HG02610 (cell line): Measurements from ENCODE around the gene STK32A.

ENCODE experiments used
- ATAC-seq: cut with Tn5 transposase; IDR thresholded peaks from one replicate; pipeline ENCODE4 v1.9.1; 2021; ENCODE audit warnings: mild to moderate bottlenecking, moderate library complexity; ENCODE audit not compliant: unreplicated experiment

Gene STK32A

DNA sequence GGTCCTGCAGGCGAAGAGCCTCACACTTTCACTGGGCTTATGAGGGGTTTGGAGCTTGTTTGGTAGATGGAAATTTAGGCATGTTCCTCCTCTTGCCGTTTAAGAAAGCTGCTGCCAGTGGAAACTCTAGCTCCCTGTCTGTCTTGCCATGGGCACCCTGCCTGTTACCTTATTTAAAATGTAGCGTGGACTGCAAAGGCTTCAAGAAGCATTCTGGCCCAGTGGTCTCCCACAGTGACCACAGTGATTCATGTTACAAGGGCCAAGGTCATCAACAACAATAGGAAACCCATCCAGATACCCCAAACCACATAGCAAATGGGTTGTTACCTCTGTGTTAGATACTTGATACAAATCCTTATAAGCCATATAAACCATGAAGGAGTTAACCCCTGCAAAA, 178.4 kb downstream of the STK32A start:
- ATAC-seq = no peak

DNA sequence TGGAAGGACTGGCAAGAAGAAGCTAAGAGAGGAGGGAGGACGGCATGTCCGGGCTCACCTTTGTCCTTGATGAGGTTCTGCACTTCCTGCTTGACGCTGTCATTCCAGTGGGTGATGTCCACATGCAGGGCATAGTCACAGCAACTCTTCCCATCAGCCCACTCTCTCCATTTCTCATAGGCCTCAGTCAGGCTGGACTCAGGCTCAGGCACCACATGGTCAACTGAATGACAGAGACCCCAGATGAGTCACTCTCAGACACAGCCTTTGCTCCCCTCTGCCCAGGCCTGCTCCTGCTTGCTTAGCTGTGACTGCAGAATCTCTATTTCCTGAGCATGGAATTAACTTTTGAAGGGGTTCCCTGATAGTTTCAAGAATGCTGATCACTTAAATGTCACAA, 180.8 kb downstream of the STK32A start:
- no peak for ATAC-seq

- no peak for ATAC-seq
Observed at GRCh38 chr5:147417135-147417813, 182.4 kb downstream of the STK32A start.

DNA sequence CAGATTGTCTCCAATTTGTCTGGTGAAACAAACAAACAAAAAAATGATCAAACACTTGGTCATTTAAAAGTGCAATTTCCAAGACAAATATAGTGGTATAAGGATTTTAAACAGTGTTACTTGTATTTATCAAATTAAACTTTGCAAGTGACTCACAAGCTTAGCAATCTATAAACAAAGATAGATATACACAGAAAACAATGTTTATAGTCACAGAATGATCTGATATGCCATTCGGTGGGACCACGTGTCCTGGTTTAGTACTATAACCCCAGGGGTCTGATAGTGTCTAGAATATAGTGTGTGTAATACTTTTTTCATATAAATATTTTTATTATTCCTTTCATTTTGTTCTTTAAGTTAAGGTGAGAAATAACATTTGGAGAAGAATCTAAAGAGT, 183.8 kb downstream of the STK32A start:
- ATAC-seq = no peak

DNA sequence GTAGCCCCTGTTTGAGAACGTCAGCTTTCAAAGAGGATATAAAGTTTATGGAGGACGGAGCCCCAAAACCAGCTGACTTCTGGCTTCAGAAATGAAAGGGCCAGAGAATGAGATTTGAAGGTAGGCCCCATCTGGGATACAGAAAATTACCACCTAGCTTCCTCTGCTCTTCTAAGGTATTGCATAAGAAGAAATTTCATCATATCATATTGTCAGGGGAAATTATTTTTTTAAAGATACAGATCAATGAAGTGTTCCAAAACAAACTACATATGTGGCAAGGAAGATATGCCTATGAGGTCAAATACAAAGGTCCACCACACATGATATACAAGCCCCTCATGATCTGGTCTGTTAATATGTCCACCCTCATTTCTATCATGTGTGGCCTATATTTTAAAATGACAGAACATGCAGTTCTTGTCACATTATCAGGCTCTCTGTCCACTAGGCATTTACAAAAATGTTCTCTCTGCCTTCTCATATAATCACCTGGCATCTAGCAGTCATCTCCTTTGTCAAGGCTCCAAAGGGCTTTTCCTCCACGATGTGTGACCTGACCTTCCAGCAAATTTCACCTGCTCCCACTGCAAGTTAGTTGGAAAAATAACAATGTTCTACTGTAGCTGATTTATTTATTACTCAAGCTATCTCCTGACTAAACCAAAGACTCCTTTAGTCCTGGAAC, 192.0 kb downstream of the STK32A start:
- ATAC-seq = no peak

DNA sequence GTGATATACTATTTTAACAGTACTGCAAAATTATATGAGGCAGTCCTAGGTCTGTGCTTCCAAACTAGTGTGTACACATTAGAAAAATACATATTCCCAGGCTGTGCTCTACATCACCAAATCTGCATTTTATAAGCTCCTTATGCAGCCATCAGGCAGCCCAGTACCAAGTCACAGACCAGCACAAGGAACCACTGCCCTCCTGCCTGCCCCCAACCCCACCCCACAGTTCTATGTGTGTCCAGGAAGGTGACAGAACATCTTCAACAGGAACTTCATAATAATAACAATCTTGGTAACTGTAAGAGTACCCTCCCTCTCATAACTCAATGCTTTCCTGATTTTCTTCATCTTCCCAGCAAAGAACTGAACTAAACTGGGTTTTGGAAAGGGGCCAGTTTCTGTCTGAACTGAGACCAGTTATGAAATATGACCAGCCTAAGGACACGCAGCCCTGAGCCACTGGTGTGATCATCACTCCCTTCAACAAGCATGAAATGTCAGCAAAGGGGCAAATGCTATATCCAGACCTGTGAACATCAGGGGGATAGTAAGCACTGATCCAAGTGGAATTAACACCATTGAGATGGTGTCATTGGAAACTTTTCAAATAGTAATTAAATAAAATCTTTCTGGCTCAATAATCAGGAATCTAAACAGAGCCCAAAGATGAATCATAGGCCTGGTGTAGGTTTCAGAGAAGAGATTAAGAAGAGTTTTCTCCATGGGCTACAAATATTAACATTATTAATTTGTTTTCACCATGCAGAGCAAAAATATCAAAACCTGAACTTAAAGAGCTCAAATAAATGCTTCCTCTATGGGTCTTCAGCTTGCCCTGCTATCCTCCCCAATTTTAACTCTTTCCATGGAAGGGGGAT, 192.9 kb downstream of the STK32A start:
- ATAC-seq = no peak

DNA sequence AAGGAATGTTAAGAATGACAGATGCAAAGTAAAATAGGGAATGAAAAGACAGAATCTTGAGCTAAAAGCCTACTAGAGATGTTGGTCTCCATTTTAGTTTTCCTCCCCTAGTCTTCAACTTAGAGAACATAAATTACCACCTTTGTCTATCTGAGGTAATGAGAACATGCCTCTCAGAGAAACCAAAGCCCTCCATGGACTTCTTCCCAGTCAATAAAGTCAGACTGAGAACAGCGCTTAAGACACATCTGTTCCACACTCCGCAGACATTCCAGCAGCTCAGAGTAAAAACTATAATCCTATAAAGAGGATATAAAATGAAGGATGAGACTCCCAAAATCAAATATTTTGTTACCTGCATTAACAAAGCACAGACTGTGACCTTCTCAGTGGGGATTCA, 195.8 kb downstream of the STK32A start:
- no peak for ATAC-seq

GRCh38 chr5:147431586-147431985, 196.8 kb downstream of the STK32A start:
- no peak for ATAC-seq

DNA sequence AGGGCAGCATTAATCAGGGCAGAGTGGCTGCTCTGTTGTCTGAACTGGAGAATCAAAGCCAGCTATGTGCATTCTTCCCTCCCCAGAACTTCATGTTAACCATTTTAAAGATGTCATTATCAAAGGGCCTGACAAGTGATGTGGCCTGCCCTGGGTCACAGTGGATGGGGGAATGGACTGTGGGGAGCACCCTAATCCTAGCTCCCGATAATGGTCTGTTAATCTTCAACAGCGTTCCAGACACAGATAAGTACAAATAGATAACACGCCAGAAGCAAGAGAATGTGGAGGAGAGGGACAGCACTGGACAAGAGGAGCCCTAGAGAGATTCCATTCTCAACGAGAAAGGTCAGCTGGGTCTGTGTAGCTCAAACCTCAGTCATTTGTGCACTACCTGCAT, 197.5 kb downstream of the STK32A start:
- no peak for ATAC-seq

DNA sequence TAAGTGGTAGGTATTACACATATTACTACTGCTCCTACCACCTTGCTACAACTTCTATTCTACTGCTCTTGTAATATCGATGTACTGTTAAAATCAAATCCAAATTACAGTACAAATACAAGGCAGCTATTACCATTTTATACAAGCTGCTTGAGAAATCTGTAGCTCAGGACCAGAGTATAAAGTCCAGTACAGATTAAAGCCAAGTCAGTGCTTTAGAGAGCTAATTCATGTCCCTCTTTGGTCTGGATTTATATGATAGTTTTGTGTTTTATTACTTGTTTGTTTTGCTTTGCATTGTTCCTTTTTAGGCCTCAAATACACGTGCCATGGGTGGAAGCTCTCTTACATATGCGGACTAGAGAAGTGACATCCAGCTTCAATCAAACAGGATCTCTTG, 199.2 kb downstream of the STK32A start:
- ATAC-seq = no peak

DNA sequence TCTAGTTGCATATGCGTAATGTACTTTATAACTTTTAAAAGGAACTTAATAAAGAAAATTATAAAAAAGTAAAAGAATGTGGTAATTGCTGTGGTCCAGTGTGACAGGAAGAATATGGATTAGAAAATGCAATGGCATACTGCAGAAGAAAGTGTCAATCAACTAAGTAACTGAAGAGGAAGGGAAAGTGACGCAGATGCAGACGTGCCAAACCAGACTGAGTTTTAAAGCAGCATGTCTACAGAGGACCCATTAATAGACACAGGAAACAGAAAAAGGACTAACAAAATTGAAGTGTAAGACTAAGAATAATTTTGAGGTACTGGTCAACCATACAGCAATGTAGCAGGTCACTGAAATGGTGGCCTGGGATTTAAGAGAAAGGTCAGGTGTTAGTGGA, 201.8 kb downstream of the STK32A start:
- no peak for ATAC-seq

DNA sequence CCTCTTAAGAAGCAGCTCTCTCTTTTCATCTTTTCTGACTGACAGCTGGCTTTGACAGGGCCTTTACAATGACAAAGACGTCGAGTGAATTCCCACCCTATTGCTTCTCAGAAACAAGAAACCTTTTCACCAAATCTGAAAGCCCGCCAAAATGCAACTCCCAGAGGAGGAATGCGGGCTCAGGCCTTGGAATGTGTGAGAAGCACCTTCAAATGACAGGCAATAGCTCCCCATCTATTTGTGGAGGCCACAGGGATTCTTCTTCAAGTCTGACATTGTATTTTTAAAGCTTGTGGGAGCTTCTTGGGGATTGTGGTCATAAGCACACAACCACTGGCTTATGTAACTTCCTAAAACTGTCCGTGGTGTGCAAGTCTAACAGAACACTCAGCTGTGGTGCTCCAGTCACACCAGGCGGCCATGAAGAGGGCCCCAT, 202.4 kb downstream of the STK32A start:
- no peak for ATAC-seq
